Retinal pigment epithelial cell (primary cell): ENCODE data around the gene PRPF6.
"Not testable (repeated sequence)": the region's sequence is repeated elsewhere in the genome, so short reads cannot be mapped to it uniquely, and the experiment has no call there.

Experiments used
- DNase-seq: peaks from one replicate; pipeline ENCODE4 v3.0.0-alpha.2; 2010; ENCODE audit warnings: low read depth
- H3K4me3 ChIP-seq: 2 replicates; pipeline ENCODE4 v1.5.1; 2011; ENCODE audit warnings: mild to moderate bottlenecking, low read length, control low read depth, moderate library complexity
- TF ChIP-seq, protein P1 (sequence below): conservative IDR thresholded peaks from 2 replicates; pipeline ENCODE4 v1.5.1; 2011; ENCODE audit warnings: low read depth, low read length, control low read depth, inconsistent platforms

Gene PRPF6

DNA sequence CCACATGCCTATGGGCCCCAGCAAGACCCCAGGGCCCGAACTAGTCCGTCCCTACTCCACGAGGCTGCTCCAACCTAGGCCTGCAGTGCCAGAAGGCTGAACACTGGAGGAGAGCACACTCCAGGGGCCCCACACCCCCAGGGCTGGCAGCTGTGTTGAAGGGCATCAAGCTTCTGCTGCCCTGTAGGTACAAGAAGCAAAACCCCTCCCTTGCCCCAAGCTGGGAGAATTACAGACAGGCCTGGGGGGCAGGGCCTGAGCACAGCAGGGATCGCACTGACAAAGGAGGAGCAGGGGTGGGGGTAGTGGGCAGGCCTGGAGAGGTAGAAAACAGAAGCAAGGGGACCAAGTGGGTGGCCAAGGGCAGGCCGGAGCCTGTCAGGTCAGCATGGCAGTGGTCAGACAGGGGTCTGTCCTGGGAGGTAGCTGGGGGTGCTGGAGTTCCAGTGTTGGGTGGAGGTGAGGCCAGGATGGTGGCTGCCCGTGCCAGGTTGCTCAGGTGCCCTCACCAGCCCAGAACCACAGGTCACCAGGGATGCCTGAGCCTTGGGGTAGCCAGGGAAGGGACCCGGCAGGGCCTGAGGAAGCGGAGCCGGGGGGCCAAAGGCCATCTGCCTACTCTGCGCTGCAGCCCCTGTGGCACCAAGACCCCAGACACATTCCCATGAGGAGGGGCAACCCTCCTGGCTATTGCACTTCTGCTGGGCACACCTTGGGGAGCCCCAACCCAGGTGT lies 21.8 kb upstream of the PRPF6 start:
- no peak for DNase-seq
- TF ChIP-seq, protein P1, sequence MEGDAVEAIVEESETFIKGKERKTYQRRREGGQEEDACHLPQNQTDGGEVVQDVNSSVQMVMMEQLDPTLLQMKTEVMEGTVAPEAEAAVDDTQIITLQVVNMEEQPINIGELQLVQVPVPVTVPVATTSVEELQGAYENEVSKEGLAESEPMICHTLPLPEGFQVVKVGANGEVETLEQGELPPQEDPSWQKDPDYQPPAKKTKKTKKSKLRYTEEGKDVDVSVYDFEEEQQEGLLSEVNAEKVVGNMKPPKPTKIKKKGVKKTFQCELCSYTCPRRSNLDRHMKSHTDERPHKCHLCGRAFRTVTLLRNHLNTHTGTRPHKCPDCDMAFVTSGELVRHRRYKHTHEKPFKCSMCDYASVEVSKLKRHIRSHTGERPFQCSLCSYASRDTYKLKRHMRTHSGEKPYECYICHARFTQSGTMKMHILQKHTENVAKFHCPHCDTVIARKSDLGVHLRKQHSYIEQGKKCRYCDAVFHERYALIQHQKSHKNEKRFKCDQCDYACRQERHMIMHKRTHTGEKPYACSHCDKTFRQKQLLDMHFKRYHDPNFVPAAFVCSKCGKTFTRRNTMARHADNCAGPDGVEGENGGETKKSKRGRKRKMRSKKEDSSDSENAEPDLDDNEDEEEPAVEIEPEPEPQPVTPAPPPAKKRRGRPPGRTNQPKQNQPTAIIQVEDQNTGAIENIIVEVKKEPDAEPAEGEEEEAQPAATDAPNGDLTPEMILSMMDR: no peak
- H3K4me3 ChIP-seq: no peak overlapping the region

DNA sequence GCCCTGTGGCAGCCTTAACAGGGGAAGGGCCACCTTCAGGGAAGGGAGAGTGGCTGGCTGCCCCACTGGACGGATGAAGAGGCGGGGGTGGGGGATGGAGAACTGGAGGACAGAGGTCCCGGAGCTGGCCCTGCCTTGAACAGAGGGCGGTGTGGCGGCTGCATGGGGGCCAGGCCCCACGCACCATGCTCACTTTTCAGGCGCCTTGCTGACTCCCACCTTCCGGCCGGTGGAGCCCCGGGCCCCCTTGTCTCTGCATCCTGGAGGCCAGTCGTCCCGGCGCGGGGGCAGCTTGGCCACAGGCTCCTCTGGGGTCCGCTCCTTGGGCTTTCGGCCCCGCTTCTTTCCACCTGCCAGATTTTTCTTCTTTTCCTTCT lies 21.2 kb upstream of the PRPF6 start:
- TF ChIP-seq, protein P1: no peak
- H3K4me3 ChIP-seq: no peak overlapping the region
- no peak for DNase-seq

DNA sequence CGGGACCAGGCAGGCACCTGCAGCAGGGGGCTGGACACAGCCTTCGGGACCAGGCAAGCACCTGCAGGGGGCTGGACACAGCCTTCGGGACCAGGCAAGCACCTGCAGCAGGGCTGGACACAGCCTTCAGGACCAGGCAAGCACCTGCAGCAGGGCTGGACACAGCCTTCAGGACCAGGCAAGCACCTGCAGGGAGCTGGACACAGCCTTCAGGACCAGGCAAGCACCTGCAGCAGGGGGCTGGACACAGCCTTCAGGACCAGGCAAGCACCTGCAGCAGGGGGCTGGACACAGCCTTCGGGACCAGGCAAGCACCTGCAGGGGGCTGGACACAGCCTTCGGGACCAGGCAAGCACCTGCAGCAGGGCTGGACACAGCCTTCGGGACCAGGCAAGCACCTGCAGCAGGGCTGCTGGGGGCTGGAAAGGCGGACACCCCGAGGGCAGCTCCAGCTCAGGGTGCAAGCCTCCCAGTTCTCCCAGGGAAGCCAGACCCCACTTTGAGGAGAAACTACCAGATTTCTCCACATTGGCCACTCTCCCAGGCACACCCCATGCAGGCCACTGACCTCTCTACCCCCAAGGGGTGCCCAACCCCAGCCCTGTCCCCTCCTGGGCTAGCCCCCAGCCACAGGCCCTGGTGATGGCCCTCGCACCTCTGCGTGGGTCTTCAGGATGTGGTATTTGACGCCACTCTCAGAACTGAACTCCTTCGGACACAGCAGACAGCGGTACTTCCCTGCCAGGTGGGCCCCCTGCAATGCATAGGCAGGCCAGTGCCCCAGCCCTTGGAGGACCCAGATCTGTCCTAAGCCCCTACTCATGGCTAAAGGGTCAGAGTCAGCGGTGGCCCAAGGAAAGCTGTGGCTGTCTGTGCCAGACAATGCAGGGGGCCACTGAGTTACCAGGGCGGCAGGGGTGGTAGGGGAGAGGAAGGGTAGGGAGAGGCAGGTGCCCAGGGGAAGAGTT lies 20.0 kb upstream of the PRPF6 start:
- not testable (repeated sequence) for DNase-seq, H3K4me3 ChIP-seq

DNA sequence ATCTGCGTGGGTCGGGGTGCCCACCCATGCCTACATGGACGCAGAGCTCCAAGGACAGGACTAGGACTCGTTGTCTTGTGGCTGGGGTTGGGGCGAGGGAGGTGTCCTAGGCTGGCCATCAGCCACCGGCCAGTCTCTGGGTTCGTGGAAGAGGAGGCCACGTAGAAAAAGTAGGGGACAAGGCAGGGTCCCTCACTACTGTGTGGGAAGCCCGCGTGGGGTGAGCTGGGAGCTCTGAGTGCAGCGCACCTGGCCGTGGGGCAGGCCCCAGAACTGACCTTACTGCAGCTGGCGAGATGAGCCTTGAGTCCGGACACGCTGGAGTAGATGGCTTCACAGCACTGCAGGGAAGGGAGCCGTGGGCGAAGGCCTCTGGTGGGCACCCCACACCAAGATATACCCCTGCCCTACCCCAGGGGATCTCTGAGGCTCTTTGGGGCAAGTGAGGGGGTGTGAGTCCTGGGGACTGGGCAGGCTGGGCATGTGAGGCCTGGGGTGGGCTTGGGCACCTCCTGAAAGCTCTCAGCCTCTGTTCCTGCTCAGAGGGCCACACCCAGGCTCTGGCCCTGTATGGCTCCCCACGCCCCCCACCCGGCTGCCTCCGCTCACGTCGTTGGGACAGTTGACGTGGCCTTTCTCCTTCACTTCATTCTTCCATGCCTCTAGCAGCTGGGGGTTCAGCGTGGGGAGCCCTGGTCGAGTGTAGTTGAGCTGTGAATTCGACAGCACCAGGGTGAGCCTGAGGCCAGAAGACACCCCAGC lies 19.1 kb upstream of the PRPF6 start:
- DNase-seq: no peak
- TF ChIP-seq, protein P1: no peak
- no peak overlapping the region for H3K4me3 ChIP-seq

DNA sequence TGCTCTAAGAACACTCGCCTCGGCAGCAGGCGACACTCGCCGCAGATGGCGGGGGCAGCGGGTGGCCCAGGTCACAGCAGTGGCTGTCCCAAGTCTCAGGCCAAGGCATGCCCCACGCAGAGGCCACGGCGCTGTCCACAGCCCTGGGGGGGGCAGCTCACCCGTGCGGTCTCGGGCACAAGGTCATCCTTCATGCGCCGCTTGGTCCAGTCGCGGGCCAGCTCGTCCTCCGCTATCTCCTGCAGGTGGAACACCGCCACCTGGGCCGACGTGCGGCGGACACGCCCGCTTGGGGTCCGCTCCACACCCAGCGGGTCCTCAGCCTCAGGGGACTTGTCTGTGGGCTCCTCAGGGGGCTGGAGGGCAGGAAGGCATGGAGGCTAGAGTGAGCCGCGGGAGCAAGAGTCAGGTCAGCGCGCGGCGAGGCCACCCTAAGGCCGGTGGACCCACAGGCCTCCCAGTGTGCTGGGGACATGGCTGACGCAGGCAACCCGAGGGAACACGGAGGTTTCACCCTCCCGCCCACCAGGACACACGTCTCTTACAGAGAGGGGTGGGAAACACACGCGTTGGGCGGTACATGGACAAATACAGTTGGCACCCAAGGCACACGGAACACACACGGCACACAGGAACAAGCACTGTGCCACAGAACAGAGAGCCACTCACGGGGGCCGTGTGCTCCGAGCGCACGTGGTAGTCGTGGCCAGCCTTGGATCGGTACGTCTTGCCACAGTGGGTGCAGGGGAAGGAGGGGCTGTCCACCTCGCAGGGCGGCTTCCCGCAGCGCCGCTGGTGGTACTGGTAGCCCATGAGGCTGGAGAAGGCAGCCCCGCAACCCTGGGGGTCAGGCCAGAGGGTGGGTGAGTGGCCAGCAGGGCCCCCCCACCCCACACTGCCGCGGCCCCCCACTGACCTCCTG lies 18.2 kb upstream of the PRPF6 start:
- DNase-seq: no peak
- H3K4me3 ChIP-seq: no peak overlapping the region

DNA sequence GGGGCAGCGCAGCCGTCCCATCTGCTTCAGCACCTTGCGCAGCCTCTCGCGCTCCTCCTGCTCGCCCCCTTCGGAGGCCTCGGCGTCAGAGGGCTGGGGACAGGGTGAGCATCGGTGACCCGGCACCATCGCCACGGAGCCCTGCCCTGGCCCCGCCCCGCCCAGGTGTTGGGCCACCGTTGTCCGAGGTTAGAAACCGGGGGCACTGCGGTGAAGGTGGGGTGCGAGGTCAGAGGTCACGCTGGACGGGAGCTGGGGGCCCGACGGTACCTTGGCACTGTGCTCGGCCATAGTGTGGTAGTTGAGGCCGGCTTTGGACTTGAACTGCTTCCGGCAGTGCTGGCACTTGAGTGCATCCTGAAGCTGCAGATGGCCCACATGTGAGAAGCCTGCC lies 17.6 kb upstream of the PRPF6 start:
- no peak overlapping the region for H3K4me3 ChIP-seq

More for the DNA sequence above, 18.2 kb upstream of the PRPF6 start:
- TF ChIP-seq, protein P1: no peak

More for the DNA sequence above, 17.6 kb upstream of the PRPF6 start:
- TF ChIP-seq, protein P1: no peak
- no peak for DNase-seq
